ENCODE data around the gene KCNB1. TPM values are rescaled to one million over a fixed set of nuclear protein-coding genes. Genes with fewer than 3 reads are reported as not detected.

The KCNB1 gene
- total RNA-seq, 1 experiment from 2014 or later, result 0.68 TPM

- Histone ChIP-seq H3K23me2 (ENCODE audit: insufficient read length, low read depth, low read length, poor library complexity, severe bottlenecking) (peaks cover 14% of the 10 kb centered on the region), H2AFZ (ENCODE audit: low read length) (no peak overlapping the region), H3T11ph (ENCODE audit: low read length) (no peak overlapping the region), H3K27me3 (ENCODE audit: insufficient read depth, low read length) (no peaks in the 10 kb centered on the region; the same call in 1 of the 2 replicates), H4K91ac (ENCODE audit: insufficient read length, low read depth, low read length) (no peak overlapping the region), H2AK5ac (ENCODE audit: insufficient read length, low read length) (no peak overlapping the region), H3K9ac (ENCODE audit: extremely low read depth, insufficient read length, low read length) (no peak overlapping the region), H3K79me1 (ENCODE audit: insufficient read depth, low read depth, low read length, poor library complexity, severe bottlenecking) (no peaks in the 10 kb centered on the region), H2BK120ac (ENCODE audit: low read depth, low read length, poor library complexity, severe bottlenecking) (no peak overlapping the region), H3K18ac (ENCODE audit: insufficient read length, low read depth, low read length) (no peak overlapping the region), H2BK12ac (ENCODE audit: insufficient read length, low read depth, low read length) (no peak overlapping the region), H3K56ac (ENCODE audit: insufficient read length, low read depth, low read length) (no peak overlapping the region), H3K79me2 (ENCODE audit: insufficient read depth, low read length) (no peaks in the 10 kb centered on the region), H3K4me1 (ENCODE audit: insufficient read depth, low read length) (no peaks in the 10 kb centered on the region), H2BK5ac (ENCODE audit: insufficient read length, low read length) (no peak overlapping the region), H3K4ac (ENCODE audit: low read depth, low read length) (no peak overlapping the region), H2BK15ac (ENCODE audit: low read depth, low read length) (no peak overlapping the region), H4K5ac (ENCODE audit: insufficient read length, low read depth, low read length) (no peak overlapping the region), H4K20me1 (ENCODE audit: control insufficient read depth, insufficient read depth, insufficient read length) (no peaks in the 10 kb centered on the region), H3K9me3 (ENCODE audit: control insufficient read depth, low read depth, low read length) (no peaks in the 10 kb centered on the region), H3K23ac (ENCODE audit: insufficient read length, low read depth, low read length) (no peak overlapping the region), H3K4me2 (ENCODE audit: insufficient read depth, insufficient read length, low read length) (no peak overlapping the region), H3K27ac (ENCODE audit: insufficient read length, low read depth, low read length) (no peak overlapping the region), H2BK20ac (ENCODE audit: low read depth, low read length, poor library complexity, severe bottlenecking) (no peak overlapping the region), H3K14ac (ENCODE audit: insufficient read depth, low read length) (no peak overlapping the region), H4K8ac (replicated peaks; ENCODE audit: insufficient read length, low read depth, low read length) (no peak overlapping the region)
- peaks cover 5 to 14% of the 10 kb centered on the region in 2 experiments; a peak in 2 of 4 replicates for H3K4me1 Mint-ChIP-seq
- peaks cover 0 to 5% (median 2%) of the 10 kb centered on the region in 3 experiments; a peak in 3 of 7 replicates for H3K36me3 Mint-ChIP-seq (ENCODE audit: insufficient read depth in 1 of 3, low read depth in 3 of 3)
- H3K27ac Mint-ChIP-seq, result no peak overlapping the region
- peaks cover 41% of the 10 kb centered on the region for H3K27me3 Mint-ChIP-seq (ENCODE audit: low read depth)
- H3K4me3 Mint-ChIP-seq, result no peak overlapping the region
- H3K9me3 Mint-ChIP-seq, result no peaks in the 10 kb centered on the region; a peak in 1 of 5 replicates
- DNase-seq, result no peak
- WGBS (ENCODE audit: extremely low coverage, insufficient read length, low lambda C conversion rate), result no CpG with 5 or more reads among the region's 3 CpGs
- TF ChIP-seq, protein P1, sequence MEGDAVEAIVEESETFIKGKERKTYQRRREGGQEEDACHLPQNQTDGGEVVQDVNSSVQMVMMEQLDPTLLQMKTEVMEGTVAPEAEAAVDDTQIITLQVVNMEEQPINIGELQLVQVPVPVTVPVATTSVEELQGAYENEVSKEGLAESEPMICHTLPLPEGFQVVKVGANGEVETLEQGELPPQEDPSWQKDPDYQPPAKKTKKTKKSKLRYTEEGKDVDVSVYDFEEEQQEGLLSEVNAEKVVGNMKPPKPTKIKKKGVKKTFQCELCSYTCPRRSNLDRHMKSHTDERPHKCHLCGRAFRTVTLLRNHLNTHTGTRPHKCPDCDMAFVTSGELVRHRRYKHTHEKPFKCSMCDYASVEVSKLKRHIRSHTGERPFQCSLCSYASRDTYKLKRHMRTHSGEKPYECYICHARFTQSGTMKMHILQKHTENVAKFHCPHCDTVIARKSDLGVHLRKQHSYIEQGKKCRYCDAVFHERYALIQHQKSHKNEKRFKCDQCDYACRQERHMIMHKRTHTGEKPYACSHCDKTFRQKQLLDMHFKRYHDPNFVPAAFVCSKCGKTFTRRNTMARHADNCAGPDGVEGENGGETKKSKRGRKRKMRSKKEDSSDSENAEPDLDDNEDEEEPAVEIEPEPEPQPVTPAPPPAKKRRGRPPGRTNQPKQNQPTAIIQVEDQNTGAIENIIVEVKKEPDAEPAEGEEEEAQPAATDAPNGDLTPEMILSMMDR (conservative IDR thresholded peaks at IDR 0.05), result no peak
Observed at GRCh38 chr20:49481116-49481515, 1.4 kb downstream of the KCNB1 start.

Measured in H9 (cell line).